ENCODE measurements around the gene SV2B.

The SV2B gene

GRCh38 chr15:91102546-91103330 lies 2.7 kb downstream of the SV2B start:
- DNase-seq (ENCODE audit: low spot score): no peak

- DNase-seq (ENCODE audit: low spot score): no peak
Measured at GRCh38 chr15:91104111-91104510, 4.1 kb downstream of the SV2B start.

- DNase-seq (ENCODE audit: low spot score): no peak
Measured at GRCh38 chr15:91108421-91108820, 8.4 kb downstream of the SV2B start.

- no peak for DNase-seq (ENCODE audit: low spot score)
Measured at GRCh38 chr15:91109885-91110284, 9.8 kb downstream of the SV2B start.

- DNase-seq (ENCODE audit: low spot score): no peak
Measured at GRCh38 chr15:91110407-91110806, 10.3 kb downstream of the SV2B start.

- DNase-seq (ENCODE audit: low spot score): no peak
Measured at GRCh38 chr15:91113030-91113429, 13.0 kb downstream of the SV2B start.

GRCh38 chr15:91114301-91114700 lies 14.2 kb downstream of the SV2B start:
- no peak for DNase-seq (ENCODE audit: low spot score)

- no peak for DNase-seq (ENCODE audit: low spot score)
Measured at GRCh38 chr15:91116113-91117067, 16.3 kb downstream of the SV2B start.

- no peak for DNase-seq (ENCODE audit: low spot score)
Measured at GRCh38 chr15:91117375-91117774, 17.3 kb downstream of the SV2B start.

GRCh38 chr15:91118817-91119590 lies 18.9 kb downstream of the SV2B start:
- DNase-seq (ENCODE audit: low spot score): no peak

- no peak for DNase-seq (ENCODE audit: low spot score)
Measured at GRCh38 chr15:91122296-91122695, 22.2 kb downstream of the SV2B start.

- DNase-seq (ENCODE audit: low spot score): no peak
Measured at GRCh38 chr15:91124132-91124531, 24.1 kb downstream of the SV2B start.

- DNase-seq (ENCODE audit: low spot score): no peak
Measured at GRCh38 chr15:91125162-91125561, 25.1 kb downstream of the SV2B start.

- DNase-seq (ENCODE audit: low spot score): no peak
Measured at GRCh38 chr15:91126080-91126479, 26.0 kb downstream of the SV2B start.

GRCh38 chr15:91127236-91127955 lies 27.3 kb downstream of the SV2B start:
- no peak for DNase-seq (ENCODE audit: low spot score)

- DNase-seq (ENCODE audit: low spot score): no peak
Measured at GRCh38 chr15:91128016-91128415, 28.0 kb downstream of the SV2B start.

- DNase-seq (ENCODE audit: low spot score): no peak
Measured at GRCh38 chr15:91129436-91129835, 29.4 kb downstream of the SV2B start.

GRCh38 chr15:91132079-91132478 lies 32.0 kb downstream of the SV2B start:
- no peak for DNase-seq (ENCODE audit: low spot score)

- DNase-seq (ENCODE audit: low spot score): no peak
Measured at GRCh38 chr15:91133511-91133910, 33.5 kb downstream of the SV2B start.

- no peak for DNase-seq (ENCODE audit: low spot score)
Measured at GRCh38 chr15:91135201-91136130, 35.4 kb downstream of the SV2B start.
